ENCODE measurements around the gene SLC35A4.
A peak's percentile ranks its signal among the peaks of the same experiment; 100 is the strongest.

The SLC35A4 gene

GRCh38 chr5:140550147-140551079 lies 14.2 kb upstream of the SLC35A4 start:
- Histone ChIP-seq H3K9me3 (ENCODE audit: control extremely low read depth in 1 of 5, control insufficient read depth in 4 of 5, insufficient read depth in 2 of 5, low read depth in 1 of 5, low read length in 4 of 5) (no peaks in the 10 kb centered on the region), H3K4me3 (ENCODE audit: control insufficient read depth in 1 of 7, extremely low read depth in 1 of 7, insufficient read depth in 4 of 7, low read depth in 2 of 7, low read length in 6 of 7) (no peak overlapping the region), H3K27ac (ENCODE audit: insufficient read depth in 1 of 2, low read depth in 1 of 2, low read length in 2 of 2, poor library complexity in 1 of 2, severe bottlenecking in 2 of 2) (peak overlapping the region in 1 of 2 experiments; percentile 36), H3K36me3 (ENCODE audit: control insufficient read depth in 4 of 4, insufficient read depth in 4 of 4, low read length in 3 of 4) (peaks cover 18 to 48% (median 21%) of the 10 kb centered on the region in 4 experiments), H3K27me3 (replicated peaks in 2 of 5; ENCODE audit: control insufficient read depth in 4 of 5, insufficient read depth in 5 of 5, low read length in 4 of 5) (no peaks in the 10 kb centered on the region), H3K4me1 (ENCODE audit: control extremely low read depth in 1 of 4, control insufficient read depth in 4 of 4, insufficient read depth in 4 of 4, low read length in 3 of 4) (peaks cover 11 to 36% (median 27%) of the 10 kb centered on the region in 4 experiments)
- ChIA-PET POLR2A (interaction anchor here (0.6 kb wide), 1 partner anchor 88 kb away, joined by 3 read pairs; no protein-coding TSS in a partner anchor), CTCF (interaction anchor here (5.2 kb wide), 1 partner anchor 84 kb away, joined by 69 read pairs; the partner anchor contains the start of gene CD14)
- DNase-seq = no peak
- WGBS (ENCODE audit: insufficient coverage) = 99% methylated on average over 10 of the region's 11 CpGs

GRCh38 chr5:140551872-140552271 lies 12.8 kb upstream of the SLC35A4 start:
- H3K4me3 ChIP-seq (ENCODE audit: control insufficient read depth in 1 of 7, extremely low read depth in 1 of 7, insufficient read depth in 4 of 7, low read depth in 2 of 7, low read length in 6 of 7) = no peak overlapping the region
- H3K9me3 ChIP-seq (ENCODE audit: control extremely low read depth in 1 of 5, control insufficient read depth in 4 of 5, insufficient read depth in 2 of 5, low read depth in 1 of 5, low read length in 4 of 5) = no peaks in the 10 kb centered on the region
- CTCF ChIA-PET = interaction anchor here (1.7 kb wide), 1 partner anchor 83 kb away, joined by 7 read pairs; no protein-coding TSS in a partner anchor
- POLR2A ChIA-PET = no interaction called here
- no peak overlapping the region for H3K27ac ChIP-seq (ENCODE audit: insufficient read depth in 1 of 2, low read depth in 1 of 2, low read length in 2 of 2, poor library complexity in 1 of 2, severe bottlenecking in 2 of 2)
- H3K27me3 ChIP-seq (replicated peaks in 2 of 5; ENCODE audit: control insufficient read depth in 4 of 5, insufficient read depth in 5 of 5, low read length in 4 of 5) = no peaks in the 10 kb centered on the region
- H3K36me3 ChIP-seq (ENCODE audit: control insufficient read depth in 4 of 4, insufficient read depth in 4 of 4, low read length in 3 of 4) = peaks cover 18 to 48% (median 21%) of the 10 kb centered on the region in 4 experiments
- 100% methylated on average over 2 of the region's 4 CpGs for WGBS (ENCODE audit: insufficient coverage)
- no peak for DNase-seq
- H3K4me1 ChIP-seq (ENCODE audit: control extremely low read depth in 1 of 4, control insufficient read depth in 4 of 4, insufficient read depth in 4 of 4, low read length in 3 of 4) = peaks cover 19 to 43% (median 37%) of the 10 kb centered on the region in 4 experiments

DNA sequence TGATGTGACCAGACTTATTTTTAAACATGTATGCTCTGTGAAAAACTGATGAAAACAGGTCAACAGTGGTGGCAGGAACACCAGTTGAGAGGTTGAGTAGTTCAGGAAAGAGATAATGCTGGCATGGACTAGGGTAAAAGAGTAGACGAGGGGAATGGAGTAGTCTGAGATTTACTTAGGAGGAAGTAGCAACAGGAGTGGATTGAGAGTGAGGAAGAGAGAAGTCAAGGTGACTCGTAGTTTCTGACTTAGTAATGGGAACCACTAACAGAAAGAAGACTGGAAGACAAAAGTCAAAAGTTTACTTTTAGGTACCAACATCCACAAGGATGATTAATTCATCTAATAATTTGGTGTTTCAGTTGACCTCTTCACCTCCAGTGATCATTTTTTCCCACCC lies 11.0 kb upstream of the SLC35A4 start:
- H3K36me3 ChIP-seq (ENCODE audit: control insufficient read depth in 4 of 4, insufficient read depth in 4 of 4, low read length in 3 of 4) = peaks cover 18 to 43% (median 21%) of the 10 kb centered on the region in 4 experiments
- H3K9me3 ChIP-seq (ENCODE audit: control extremely low read depth in 1 of 5, control insufficient read depth in 4 of 5, insufficient read depth in 2 of 5, low read depth in 1 of 5, low read length in 4 of 5) = no peaks in the 10 kb centered on the region
- H3K27me3 ChIP-seq (replicated peaks in 2 of 5; ENCODE audit: control insufficient read depth in 4 of 5, insufficient read depth in 5 of 5, low read length in 4 of 5) = no peaks in the 10 kb centered on the region
- no CpG with 5 or more reads among the region's 2 CpGs for WGBS (ENCODE audit: insufficient coverage)
- DNase-seq = no peak
- ChIA-PET CTCF (interaction anchor here (0.6 to 1.1 kb wide), 2 partner anchors 12 to 81 kb away, joined by 3 read pairs; no protein-coding TSS in a partner anchor), POLR2A (interaction anchor here (0.6 kb wide), 1 partner anchor 31 kb away, joined by 4 read pairs; no protein-coding TSS in a partner anchor)
- H3K27ac ChIP-seq (ENCODE audit: insufficient read depth in 1 of 2, low read depth in 1 of 2, low read length in 2 of 2, poor library complexity in 1 of 2, severe bottlenecking in 2 of 2) = no peak overlapping the region
- no peak overlapping the region for H3K4me3 ChIP-seq (ENCODE audit: control insufficient read depth in 1 of 7, extremely low read depth in 1 of 7, insufficient read depth in 4 of 7, low read depth in 2 of 7, low read length in 6 of 7)
- peaks cover 19 to 31% (median 29%) of the 10 kb centered on the region in 4 experiments for H3K4me1 ChIP-seq (ENCODE audit: control extremely low read depth in 1 of 4, control insufficient read depth in 4 of 4, insufficient read depth in 4 of 4, low read length in 3 of 4)

DNA sequence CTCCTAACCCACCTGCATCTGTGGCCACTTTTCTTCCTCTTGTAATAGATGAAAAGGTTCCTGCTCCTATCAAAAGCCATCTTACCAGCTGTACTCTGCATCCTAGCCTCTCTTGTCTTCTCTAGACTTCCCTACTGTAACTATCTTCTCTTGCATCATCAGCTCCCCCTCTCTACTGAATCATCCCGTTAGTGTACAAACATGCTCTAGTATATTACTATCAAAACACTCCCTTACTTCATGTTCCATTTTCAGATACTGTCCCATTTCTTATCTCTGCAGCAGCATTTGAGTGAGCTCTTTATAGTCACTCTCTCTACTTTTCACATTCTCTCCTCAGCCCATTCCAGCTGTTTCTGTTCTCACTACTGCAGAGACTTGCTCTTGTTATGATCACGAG lies 10.2 kb upstream of the SLC35A4 start:
- no peak overlapping the region for H3K27ac ChIP-seq (ENCODE audit: insufficient read depth in 1 of 2, low read depth in 1 of 2, low read length in 2 of 2, poor library complexity in 1 of 2, severe bottlenecking in 2 of 2)
- no peaks in the 10 kb centered on the region for H3K27me3 ChIP-seq (replicated peaks in 2 of 5; ENCODE audit: control insufficient read depth in 4 of 5, insufficient read depth in 5 of 5, low read length in 4 of 5)
- 90% methylated on average over 1 of the region's 2 CpGs for WGBS (ENCODE audit: insufficient coverage)
- peaks cover 18 to 39% (median 21%) of the 10 kb centered on the region in 4 experiments for H3K36me3 ChIP-seq (ENCODE audit: control insufficient read depth in 4 of 4, insufficient read depth in 4 of 4, low read length in 3 of 4)
- no peak overlapping the region for H3K4me3 ChIP-seq (ENCODE audit: control insufficient read depth in 1 of 7, extremely low read depth in 1 of 7, insufficient read depth in 4 of 7, low read depth in 2 of 7, low read length in 6 of 7)
- no peak for DNase-seq
- no peaks in the 10 kb centered on the region for H3K9me3 ChIP-seq (ENCODE audit: control extremely low read depth in 1 of 5, control insufficient read depth in 4 of 5, insufficient read depth in 2 of 5, low read depth in 1 of 5, low read length in 4 of 5)
- ChIA-PET CTCF (interaction anchor here (0.7 to 1.1 kb wide), 2 partner anchors 85 to 136 kb away, joined by 3 read pairs; partner anchors contain the start of genes HARS1, HARS2 and TMCO6), POLR2A (no interaction called here)
- peaks cover 12 to 23% (median 21%) of the 10 kb centered on the region in 4 experiments for H3K4me1 ChIP-seq (ENCODE audit: control extremely low read depth in 1 of 4, control insufficient read depth in 4 of 4, insufficient read depth in 4 of 4, low read length in 3 of 4)

GRCh38 chr5:140555747-140556312 lies 8.8 kb upstream of the SLC35A4 start:
- no peaks in the 10 kb centered on the region for H3K27me3 ChIP-seq (replicated peaks in 2 of 5; ENCODE audit: control insufficient read depth in 4 of 5, insufficient read depth in 5 of 5, low read length in 4 of 5)
- 80% methylated on average over 1 of the region's 1 CpG for WGBS (ENCODE audit: insufficient coverage)
- peak overlapping the region in 1 of 2 experiments; percentile 91 for H3K27ac ChIP-seq (ENCODE audit: insufficient read depth in 1 of 2, low read depth in 1 of 2, low read length in 2 of 2, poor library complexity in 1 of 2, severe bottlenecking in 2 of 2)
- no peaks in the 10 kb centered on the region for H3K9me3 ChIP-seq (ENCODE audit: control extremely low read depth in 1 of 5, control insufficient read depth in 4 of 5, insufficient read depth in 2 of 5, low read depth in 1 of 5, low read length in 4 of 5)
- no peak for DNase-seq
- H3K4me1 ChIP-seq (ENCODE audit: control extremely low read depth in 1 of 4, control insufficient read depth in 4 of 4, insufficient read depth in 4 of 4, low read length in 3 of 4) = peaks cover 12 to 19% (median 18%) of the 10 kb centered on the region in 4 experiments
- POLR2A ChIA-PET = no interaction called here
- H3K36me3 ChIP-seq (ENCODE audit: control insufficient read depth in 4 of 4, insufficient read depth in 4 of 4, low read length in 3 of 4) = peaks cover 13 to 31% (median 15%) of the 10 kb centered on the region in 4 experiments
- peak overlapping the region in 4 of 7 experiments; percentile 2 to 93 (median 84) for H3K4me3 ChIP-seq (ENCODE audit: control insufficient read depth in 1 of 7, extremely low read depth in 1 of 7, insufficient read depth in 4 of 7, low read depth in 2 of 7, low read length in 6 of 7)
- CTCF ChIA-PET = interaction anchor here (0.7 to 0.9 kb wide), 2 partner anchors 9 to 10 kb away, joined by 3 read pairs; partner anchors contain the start of gene EIF4EBP3

DNA sequence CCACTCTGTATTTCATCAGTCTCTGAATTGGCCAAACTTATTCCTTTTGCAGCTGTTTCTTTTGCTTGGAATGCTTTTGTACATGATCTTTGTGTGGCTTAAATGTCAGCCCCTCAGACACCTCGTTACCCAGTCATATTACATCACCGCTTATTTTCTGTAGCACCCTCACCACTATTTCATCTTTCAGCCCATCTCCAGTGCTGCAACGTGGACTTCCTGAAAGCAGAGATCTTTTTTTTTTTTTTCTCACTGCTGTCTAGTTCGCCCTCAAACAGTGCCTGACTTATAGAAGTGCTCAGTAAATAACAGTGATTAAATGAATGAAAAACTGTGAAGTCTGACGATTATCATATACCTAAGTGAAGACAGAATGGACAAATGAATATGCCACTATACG lies 8.2 kb upstream of the SLC35A4 start:
- Histone ChIP-seq H3K36me3 (ENCODE audit: control insufficient read depth in 4 of 4, insufficient read depth in 4 of 4, low read length in 3 of 4) (peaks cover 10 to 30% (median 14%) of the 10 kb centered on the region in 4 experiments), H3K27ac (ENCODE audit: insufficient read depth in 1 of 2, low read depth in 1 of 2, low read length in 2 of 2, poor library complexity in 1 of 2, severe bottlenecking in 2 of 2) (peak overlapping the region in 1 of 2 experiments; percentile 91), H3K4me1 (ENCODE audit: control extremely low read depth in 1 of 4, control insufficient read depth in 4 of 4, insufficient read depth in 4 of 4, low read length in 3 of 4) (peaks cover 12 to 19% (median 18%) of the 10 kb centered on the region in 4 experiments), H3K27me3 (replicated peaks in 2 of 5; ENCODE audit: control insufficient read depth in 4 of 5, insufficient read depth in 5 of 5, low read length in 4 of 5) (no peaks in the 10 kb centered on the region), H3K9me3 (ENCODE audit: control extremely low read depth in 1 of 5, control insufficient read depth in 4 of 5, insufficient read depth in 2 of 5, low read depth in 1 of 5, low read length in 4 of 5) (no peaks in the 10 kb centered on the region), H3K4me3 (ENCODE audit: control insufficient read depth in 1 of 7, extremely low read depth in 1 of 7, insufficient read depth in 4 of 7, low read depth in 2 of 7, low read length in 6 of 7) (peak overlapping the region in 6 of 7 experiments; percentile 68 to 93 (median 84))
- CTCF ChIA-PET = no interaction called here
- DNase-seq = peak in 2 of 3 donors; percentile 56 to 64
- POLR2A ChIA-PET = interaction anchor here (1.6 kb wide), 1 partner anchor 91 kb away, joined by 7 read pairs; the partner anchor contains the start of genes IK and NDUFA2
- WGBS (ENCODE audit: insufficient coverage) = 0% methylated on average over 3 of the region's 6 CpGs
